Measurements from ENCODE around the gene PHACTR3. TPM values are rescaled to one million over a fixed set of nuclear protein-coding genes. Genes with fewer than 3 reads are reported as not detected.

PHACTR3 gene
- total RNA-seq, 2 donors from 2014 or later, result 0.52 TPM; not detected in 1

DNA sequence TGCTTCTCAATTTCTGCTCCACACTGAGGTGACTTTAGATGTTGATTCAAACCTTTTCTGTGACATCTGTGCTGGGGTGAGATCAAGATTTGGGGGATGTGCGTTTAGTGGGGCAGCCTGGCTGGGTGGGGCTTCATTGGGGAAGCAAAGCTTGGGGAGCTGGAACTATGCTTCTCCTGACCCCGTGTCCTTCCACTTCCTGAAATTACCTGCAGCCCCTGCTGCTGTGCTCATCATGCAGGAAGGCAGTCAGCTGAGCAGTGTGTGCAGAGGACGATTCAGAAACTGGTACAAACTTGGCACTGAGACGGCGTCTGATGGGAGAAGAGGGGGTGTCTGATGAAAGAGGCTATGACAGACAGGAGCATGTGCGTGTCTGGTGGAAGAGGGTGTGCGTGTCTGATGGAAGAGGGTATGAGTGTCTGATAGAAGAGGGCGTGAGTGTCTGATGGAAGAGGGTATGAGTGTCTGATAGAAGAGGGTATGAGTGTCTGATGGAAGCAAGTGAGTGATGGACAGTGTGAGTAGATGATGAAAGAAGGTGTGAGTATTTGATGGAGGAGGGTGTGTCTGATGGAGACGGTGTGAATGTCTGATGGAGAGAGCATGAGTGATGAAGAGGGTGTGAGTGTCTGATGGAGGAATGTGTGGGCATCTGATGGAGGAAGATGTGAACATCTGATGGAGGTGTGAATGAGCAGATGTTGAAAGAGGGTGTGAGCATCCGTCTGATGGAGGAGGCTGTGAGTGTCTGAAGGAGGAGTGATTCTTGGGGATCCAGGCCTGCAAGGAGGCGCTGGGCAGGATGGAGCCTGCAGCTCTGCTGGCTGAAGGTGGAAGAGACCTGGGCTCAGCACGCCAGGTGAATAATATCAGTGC lies 225.7 kb downstream of the PHACTR3 start:
- no peak for ATAC-seq
- DNase-seq, result no peak
- H3K9me3 ChIP-seq (ENCODE audit: control insufficient read depth, low read length, poor library complexity, severe bottlenecking), result no peaks in the 10 kb centered on the region
- peaks cover 7% of the 10 kb centered on the region for H3K36me3 Mint-ChIP-seq (ENCODE audit: low read depth)
- no peak overlapping the region for H3K4me3 Mint-ChIP-seq
- peaks cover 5% of the 10 kb centered on the region for H3K4me1 Mint-ChIP-seq
- no peak overlapping the region for H3K27ac Mint-ChIP-seq
- H3K27me3 Mint-ChIP-seq, result peaks cover 71% of the 10 kb centered on the region

- Mint-ChIP-seq H3K36me3 (ENCODE audit: low read depth) (peaks cover 7% of the 10 kb centered on the region), H3K27me3 (peaks cover 71% of the 10 kb centered on the region), H3K4me3 (no peak overlapping the region), H3K4me1 (peaks cover 7% of the 10 kb centered on the region), H3K27ac (no peak overlapping the region)
- DNase-seq (no peak), ATAC-seq (no peak)
- H3K9me3 ChIP-seq (ENCODE audit: control insufficient read depth, low read length, poor library complexity, severe bottlenecking), result no peaks in the 10 kb centered on the region
Measured at GRCh38 chr20:59830665-59831023, 226.3 kb downstream of the PHACTR3 start.

- no peak for DNase-seq
- no peak for ATAC-seq
- Mint-ChIP-seq H3K36me3 (ENCODE audit: low read depth) (peaks cover 7% of the 10 kb centered on the region), H3K27ac (no peak overlapping the region), H3K27me3 (peaks cover 75% of the 10 kb centered on the region), H3K4me1 (peaks cover 8% of the 10 kb centered on the region), H3K4me3 (no peak overlapping the region)
- H3K9me3 ChIP-seq (ENCODE audit: control insufficient read depth, low read length, poor library complexity, severe bottlenecking), result no peaks in the 10 kb centered on the region
Measured at GRCh38 chr20:59831024-59831915, 226.9 kb downstream of the PHACTR3 start.

DNA sequence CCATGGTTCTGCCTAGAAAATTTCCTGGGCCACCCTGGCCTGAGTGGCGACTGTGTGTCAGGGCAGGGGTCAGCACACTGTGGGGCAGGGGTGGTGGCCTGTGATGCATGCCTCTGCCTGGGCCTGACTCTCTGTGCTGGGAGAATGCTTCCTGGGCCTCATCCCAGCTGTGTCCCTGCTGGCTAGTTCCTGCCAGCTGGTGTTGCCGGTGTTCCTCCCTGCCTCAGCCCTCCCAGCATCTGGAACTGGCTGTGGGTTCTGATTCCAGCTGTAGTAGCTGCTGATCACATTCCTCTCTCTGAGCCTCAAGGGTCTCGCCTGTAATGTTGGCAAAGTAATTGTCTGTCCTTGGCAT lies 227.6 kb downstream of the PHACTR3 start:
- Mint-ChIP-seq H3K4me3 (no peak overlapping the region), H3K36me3 (ENCODE audit: low read depth) (peaks cover 7% of the 10 kb centered on the region), H3K27me3 (peaks cover 80% of the 10 kb centered on the region), H3K27ac (no peak overlapping the region), H3K4me1 (peaks cover 8% of the 10 kb centered on the region)
- no peak for ATAC-seq
- H3K9me3 ChIP-seq (ENCODE audit: control insufficient read depth, low read length, poor library complexity, severe bottlenecking), result no peaks in the 10 kb centered on the region
- no peak for DNase-seq

DNA sequence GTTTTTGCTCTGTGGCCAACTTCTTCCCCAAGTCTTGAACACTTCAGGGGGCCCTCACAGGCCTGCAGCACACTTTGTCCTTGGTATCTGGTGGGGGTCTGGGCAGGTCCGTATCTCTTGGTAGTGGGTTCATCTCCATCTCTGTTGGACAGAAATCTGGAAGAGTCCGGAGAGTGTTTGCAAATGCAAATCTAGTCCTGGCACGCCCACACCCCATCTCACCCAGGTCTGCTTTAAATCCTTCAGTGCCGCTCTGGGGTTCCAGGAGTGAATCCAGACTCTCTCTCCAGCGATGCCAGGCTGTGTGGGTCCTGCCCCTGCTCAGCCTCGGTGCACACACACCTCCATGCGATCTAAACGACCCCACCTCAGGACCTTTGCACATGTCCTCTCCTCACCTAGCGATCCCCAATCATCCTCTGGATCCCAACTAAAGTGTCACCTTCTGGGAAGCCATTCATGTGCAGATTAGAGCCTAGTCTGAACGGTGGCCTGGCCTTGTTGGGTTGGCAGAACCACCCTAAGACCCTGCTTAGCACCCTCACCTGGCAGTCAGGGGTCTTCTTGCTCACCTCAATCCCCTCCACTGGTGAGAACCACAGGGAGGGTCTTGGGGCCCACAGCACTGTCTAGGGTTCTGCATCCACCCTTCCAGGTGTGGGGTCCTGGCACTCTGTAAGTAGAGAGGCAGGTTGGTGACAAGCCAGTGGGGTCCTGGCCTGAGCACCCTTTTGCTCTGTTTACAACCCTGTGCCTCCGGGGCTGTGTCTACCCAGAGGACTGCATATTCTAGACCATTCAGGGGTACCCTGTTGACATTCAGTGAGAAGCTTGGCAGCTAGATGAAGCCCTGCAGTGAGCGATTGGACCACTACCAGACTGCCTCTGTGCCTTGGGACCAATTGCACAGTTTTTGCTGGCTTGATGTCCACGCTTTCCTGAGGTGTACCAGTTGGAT lies 228.3 kb downstream of the PHACTR3 start:
- no peaks in the 10 kb centered on the region for H3K9me3 ChIP-seq (ENCODE audit: control insufficient read depth, low read length, poor library complexity, severe bottlenecking)
- Mint-ChIP-seq H3K36me3 (ENCODE audit: low read depth) (peaks cover 5% of the 10 kb centered on the region), H3K4me3 (no peak overlapping the region), H3K27ac (no peak overlapping the region), H3K4me1 (peaks cover 8% of the 10 kb centered on the region), H3K27me3 (peaks cover 85% of the 10 kb centered on the region)
- ATAC-seq (no peak), DNase-seq (no peak)

DNA sequence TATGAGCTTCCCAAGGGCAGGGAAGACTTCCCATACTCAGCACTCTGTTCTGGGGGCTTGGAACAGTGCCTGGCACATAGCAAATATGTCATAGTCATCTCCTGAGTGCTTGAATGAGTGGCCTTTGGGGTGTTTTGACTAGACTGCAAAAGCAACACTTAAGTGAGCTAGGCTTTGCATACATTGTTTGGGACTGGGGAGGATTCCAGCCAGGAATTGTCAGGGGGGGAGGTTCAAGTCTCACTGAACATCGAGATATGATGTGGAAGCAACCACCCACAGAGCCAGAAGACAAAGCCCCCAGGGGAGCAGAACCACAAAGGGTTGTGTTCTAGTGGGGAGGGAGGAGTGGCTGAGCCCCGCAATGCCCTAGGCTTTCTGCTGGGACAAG lies 230.7 kb downstream of the PHACTR3 start:
- no peak overlapping the region for H3K27ac Mint-ChIP-seq
- DNase-seq, result no peak
- H3K36me3 Mint-ChIP-seq (ENCODE audit: low read depth), result peaks cover 3% of the 10 kb centered on the region
- H3K4me3 Mint-ChIP-seq, result no peak overlapping the region
- H3K4me1 Mint-ChIP-seq, result peaks cover 5% of the 10 kb centered on the region
- H3K9me3 ChIP-seq (ENCODE audit: control insufficient read depth, low read length, poor library complexity, severe bottlenecking), result no peaks in the 10 kb centered on the region
- ATAC-seq, result no peak
- peaks cover 78% of the 10 kb centered on the region for H3K27me3 Mint-ChIP-seq

GRCh38 chr20:59835448-59836395 lies 231.4 kb downstream of the PHACTR3 start:
- no peaks in the 10 kb centered on the region for H3K9me3 ChIP-seq (ENCODE audit: control insufficient read depth, low read length, poor library complexity, severe bottlenecking)
- Mint-ChIP-seq H3K4me3 (no peak overlapping the region), H3K36me3 (ENCODE audit: low read depth) (peaks cover 2% of the 10 kb centered on the region), H3K27ac (no peak overlapping the region), H3K4me1 (peaks cover 3% of the 10 kb centered on the region), H3K27me3 (peaks cover 75% of the 10 kb centered on the region)
- no peak for DNase-seq
- ATAC-seq, result no peak

- DNase-seq, result no peak
- H3K27ac Mint-ChIP-seq, result no peak overlapping the region
- H3K9me3 ChIP-seq (ENCODE audit: control insufficient read depth, low read length, poor library complexity, severe bottlenecking), result no peaks in the 10 kb centered on the region
- peaks cover 74% of the 10 kb centered on the region for H3K27me3 Mint-ChIP-seq
- ATAC-seq, result no peak
- peaks cover 3% of the 10 kb centered on the region for H3K4me1 Mint-ChIP-seq
- H3K36me3 Mint-ChIP-seq (ENCODE audit: low read depth), result peaks cover 2% of the 10 kb centered on the region
- no peak overlapping the region for H3K4me3 Mint-ChIP-seq
Measured at GRCh38 chr20:59836767-59837166, 232.4 kb downstream of the PHACTR3 start.

GRCh38 chr20:59837623-59838394 lies 233.5 kb downstream of the PHACTR3 start:
- Mint-ChIP-seq H3K27me3 (peaks cover 75% of the 10 kb centered on the region), H3K4me3 (no peak overlapping the region), H3K4me1 (peaks cover 3% of the 10 kb centered on the region), H3K36me3 (ENCODE audit: low read depth) (no peaks in the 10 kb centered on the region), H3K27ac (no peak overlapping the region)
- no peaks in the 10 kb centered on the region for H3K9me3 ChIP-seq (ENCODE audit: control insufficient read depth, low read length, poor library complexity, severe bottlenecking)
- ATAC-seq (no peak), DNase-seq (no peak)

- DNase-seq (no peak), ATAC-seq (no peak)
- peaks cover 3% of the 10 kb centered on the region for H3K4me1 Mint-ChIP-seq
- H3K27ac Mint-ChIP-seq, result no peak overlapping the region
- H3K27me3 Mint-ChIP-seq, result peaks cover 59% of the 10 kb centered on the region
- no peaks in the 10 kb centered on the region for H3K9me3 ChIP-seq (ENCODE audit: control insufficient read depth, low read length, poor library complexity, severe bottlenecking)
- H3K4me3 Mint-ChIP-seq, result no peak overlapping the region
- no peaks in the 10 kb centered on the region for H3K36me3 Mint-ChIP-seq (ENCODE audit: low read depth)
Measured at GRCh38 chr20:59839400-59839799, 235.1 kb downstream of the PHACTR3 start.

- ATAC-seq, result no peak
- peaks cover 12% of the 10 kb centered on the region for H3K27me3 Mint-ChIP-seq
Measured at GRCh38 chr20:59845472-59845871, 241.1 kb downstream of the PHACTR3 start.

More at GRCh38 chr20:59845472-59845871, 241.1 kb downstream of the PHACTR3 start:
- DNase-seq, result no peak
- H3K27ac Mint-ChIP-seq, result no peak overlapping the region
- H3K4me3 Mint-ChIP-seq, result no peak overlapping the region
- H3K36me3 Mint-ChIP-seq (ENCODE audit: low read depth), result no peaks in the 10 kb centered on the region
- H3K4me1 Mint-ChIP-seq, result peaks cover 5% of the 10 kb centered on the region
- H3K9me3 ChIP-seq (ENCODE audit: control insufficient read depth, low read length, poor library complexity, severe bottlenecking), result no peaks in the 10 kb centered on the region

Measured in T-helper 17 cell (primary cell).